Lower leg skin (tissue), 3 donors: Measurements from ENCODE around the gene ZNF526.
"Not testable (repeated sequence)": the region's sequence is repeated elsewhere in the genome, so short reads cannot be mapped to it uniquely, and the experiment has no call there.

Experiments used
- POLR2A ChIP-seq, 2 donors: fragments of 450-650 bp; IDR thresholded peaks; one replicate each; pipeline ENCODE4 v1.6.1; 2016 to 2017; ENCODE audit warnings: antibody characterized with exemption in 2 of 2, mild to moderate bottlenecking in 1 of 2, moderate library complexity in 1 of 2
- TF ChIP-seq, protein P1 (sequence below), 3 donors: fragments of 450-650 bp; IDR thresholded peaks; one replicate each; pipeline ENCODE4 v1.5.1; 2016; ENCODE audit warnings: antibody characterized with exemption in 3 of 3, mild to moderate bottlenecking in 3 of 3, moderate library complexity in 2 of 3

GRCh38 chr19:42266105-42266504, 46.0 kb downstream of the ZNF526 start:
- TF ChIP-seq, protein P1, sequence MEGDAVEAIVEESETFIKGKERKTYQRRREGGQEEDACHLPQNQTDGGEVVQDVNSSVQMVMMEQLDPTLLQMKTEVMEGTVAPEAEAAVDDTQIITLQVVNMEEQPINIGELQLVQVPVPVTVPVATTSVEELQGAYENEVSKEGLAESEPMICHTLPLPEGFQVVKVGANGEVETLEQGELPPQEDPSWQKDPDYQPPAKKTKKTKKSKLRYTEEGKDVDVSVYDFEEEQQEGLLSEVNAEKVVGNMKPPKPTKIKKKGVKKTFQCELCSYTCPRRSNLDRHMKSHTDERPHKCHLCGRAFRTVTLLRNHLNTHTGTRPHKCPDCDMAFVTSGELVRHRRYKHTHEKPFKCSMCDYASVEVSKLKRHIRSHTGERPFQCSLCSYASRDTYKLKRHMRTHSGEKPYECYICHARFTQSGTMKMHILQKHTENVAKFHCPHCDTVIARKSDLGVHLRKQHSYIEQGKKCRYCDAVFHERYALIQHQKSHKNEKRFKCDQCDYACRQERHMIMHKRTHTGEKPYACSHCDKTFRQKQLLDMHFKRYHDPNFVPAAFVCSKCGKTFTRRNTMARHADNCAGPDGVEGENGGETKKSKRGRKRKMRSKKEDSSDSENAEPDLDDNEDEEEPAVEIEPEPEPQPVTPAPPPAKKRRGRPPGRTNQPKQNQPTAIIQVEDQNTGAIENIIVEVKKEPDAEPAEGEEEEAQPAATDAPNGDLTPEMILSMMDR (IDR thresholded peaks at IDR 0.05), result not testable (repeated sequence)
- not testable (repeated sequence) for TF ChIP-seq POLR2A (IDR thresholded peaks at IDR 0.05)
